OCI-LY7 (cell line): ENCODE data around the gene MAPK8IP3.

Experiments
- CTCF ChIP-seq: fragments of 200-600 bp; sonication (generic); conservative IDR thresholded peaks from 2 replicates; pipeline ENCODE4 v1.5.1; 2014; ENCODE audit warnings: mild to moderate bottlenecking, antibody characterized with exemption, low read length, moderate library complexity, mixed read lengths
- EZH2phosphoT487 ChIP-seq: fragments of 200-600 bp; sonication (generic); IDR thresholded peaks from 2 replicates; pipeline ENCODE4 v1.6.1; 2018; ENCODE audit warnings: low read depth, borderline replicate concordance, mild to moderate bottlenecking, mixed run types, antibody characterized with exemption, low read length, moderate library complexity, mixed read lengths

- TF ChIP-seq CTCF (no peak), EZH2phosphoT487 (no peak)
Measured at GRCh38 chr16:1708083-1708767, 2.2 kb downstream of the MAPK8IP3 start.
